Hippocampal formation (tissue), 2 donors: ENCODE data around the gene HRH1.
"Not testable (repeated sequence)": the region's sequence is repeated elsewhere in the genome, so short reads cannot be mapped to it uniquely, and the experiment has no call there.

Source experiments
- DNase-seq, 2 donors: peaks; one replicate each; lab custom pipeline; 2025; lab: John Stamatoyannopoulos, UW

Gene HRH1

DNA sequence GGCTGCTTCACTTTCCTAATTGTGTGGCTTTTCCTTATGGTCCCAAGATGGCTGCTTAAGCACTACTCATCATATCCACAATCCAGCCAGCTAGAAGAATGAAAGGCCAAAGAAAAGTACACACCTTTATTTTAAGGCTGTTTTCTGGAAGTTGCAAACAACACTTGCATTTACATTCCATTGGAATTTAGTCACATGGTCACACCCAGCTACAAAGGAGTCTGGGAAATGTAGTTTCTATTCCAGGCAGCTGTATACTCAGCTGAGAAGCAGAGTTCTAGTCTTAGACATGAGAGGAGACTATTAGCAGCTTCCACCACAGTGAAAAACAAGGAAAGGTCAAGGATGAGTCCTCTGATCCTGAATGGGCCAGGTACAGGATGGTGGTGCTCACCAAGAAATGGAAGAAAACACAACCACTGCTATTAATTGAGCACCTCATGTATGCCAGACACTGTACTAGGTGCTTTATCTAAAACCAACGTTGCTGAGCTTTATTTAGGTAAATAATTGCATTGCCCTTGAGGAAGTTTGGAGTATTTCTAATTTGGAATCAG is 89.9 kb downstream of the HRH1 start:
- no peak for DNase-seq

DNA sequence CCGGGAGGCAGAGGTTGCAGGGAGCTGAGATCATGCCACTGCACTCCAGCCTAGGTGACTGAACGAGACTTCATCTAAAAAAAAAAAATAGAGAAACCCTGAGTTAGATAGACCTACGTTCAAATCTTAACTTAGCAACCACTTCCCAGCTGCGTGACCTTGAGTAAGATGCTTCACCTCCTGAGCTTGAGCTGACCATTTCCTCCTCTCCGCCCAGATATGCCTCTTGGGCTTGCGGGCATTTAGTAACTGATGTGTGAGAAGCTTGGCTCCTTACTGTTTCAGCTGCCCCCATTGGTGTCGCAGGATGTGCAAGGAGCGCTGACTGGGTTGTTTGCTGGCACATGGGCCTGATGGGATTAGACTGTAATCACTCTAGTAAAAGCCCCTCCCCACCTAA is 91.0 kb downstream of the HRH1 start:
- no peak for DNase-seq

DNA sequence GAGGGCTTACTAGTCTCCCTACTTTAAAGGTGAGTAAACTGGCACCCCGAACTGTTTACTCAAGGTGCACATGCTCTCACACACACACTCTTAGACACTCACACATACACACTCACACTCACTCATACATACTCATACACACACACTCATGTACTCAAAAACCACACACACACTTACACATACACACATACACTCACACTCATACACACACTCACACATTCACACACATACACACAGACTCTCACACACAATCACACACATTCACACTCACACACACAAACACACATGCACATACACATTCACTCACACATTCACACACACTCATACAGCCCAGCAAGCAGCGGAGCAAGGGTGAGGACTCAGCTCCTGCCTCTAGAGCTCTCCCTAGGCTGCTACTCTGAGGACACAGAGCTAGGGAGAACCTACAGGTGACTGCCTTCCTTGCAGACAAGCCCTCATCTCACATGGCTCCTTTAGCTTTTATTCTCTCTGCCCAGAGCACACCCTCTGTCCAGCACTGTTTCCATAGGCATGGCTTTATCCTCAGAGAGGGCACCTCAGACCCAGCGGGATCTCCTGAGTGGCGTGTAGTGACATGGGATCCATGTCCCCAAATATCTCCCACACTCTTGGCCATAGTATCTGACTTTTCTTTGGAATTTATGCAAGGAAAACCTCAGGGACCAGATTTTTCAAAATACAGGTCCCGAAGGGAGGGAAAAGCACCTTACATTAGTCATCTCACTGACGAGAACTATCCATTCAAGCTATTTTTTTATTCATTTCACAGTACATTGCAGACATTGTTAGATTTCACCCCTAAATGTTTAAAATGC is 91.8 kb downstream of the HRH1 start:
- DNase-seq = no peak

DNA sequence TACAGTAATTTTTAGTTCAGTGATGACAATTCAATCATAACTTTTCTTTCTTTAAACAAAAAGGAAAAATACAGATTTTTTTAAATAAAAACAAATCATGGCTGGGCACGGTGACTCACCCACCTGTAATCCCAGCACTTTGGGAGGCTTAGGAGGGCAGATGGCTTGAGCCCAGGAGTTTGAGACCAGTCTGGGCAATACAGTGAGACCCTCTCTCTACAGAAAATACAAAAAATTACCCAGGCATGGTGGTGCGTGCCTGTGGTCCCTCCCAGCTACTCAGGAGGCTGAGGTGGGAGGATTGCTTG is 92.3 kb downstream of the HRH1 start:
- no peak for DNase-seq

DNA sequence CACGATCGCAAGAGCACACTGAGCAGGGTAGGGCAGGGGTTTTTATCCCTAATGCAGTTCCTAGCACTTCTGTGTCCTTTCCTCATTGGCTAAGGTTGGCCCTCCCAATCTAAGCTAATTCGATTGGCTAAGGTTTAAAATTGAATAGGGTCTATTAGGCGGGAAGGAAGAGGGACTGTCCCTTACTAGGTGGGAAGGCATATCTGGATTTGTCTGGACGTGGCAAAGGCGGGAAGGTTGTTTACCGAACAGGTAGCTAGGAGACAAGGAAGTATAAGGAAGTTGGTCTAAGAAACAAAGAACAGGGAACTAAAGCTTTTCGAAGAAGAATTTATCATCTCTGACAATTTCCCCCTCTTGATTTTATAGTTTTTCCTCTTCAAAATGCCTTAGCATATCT is 93.1 kb downstream of the HRH1 start:
- DNase-seq = no peak

DNA sequence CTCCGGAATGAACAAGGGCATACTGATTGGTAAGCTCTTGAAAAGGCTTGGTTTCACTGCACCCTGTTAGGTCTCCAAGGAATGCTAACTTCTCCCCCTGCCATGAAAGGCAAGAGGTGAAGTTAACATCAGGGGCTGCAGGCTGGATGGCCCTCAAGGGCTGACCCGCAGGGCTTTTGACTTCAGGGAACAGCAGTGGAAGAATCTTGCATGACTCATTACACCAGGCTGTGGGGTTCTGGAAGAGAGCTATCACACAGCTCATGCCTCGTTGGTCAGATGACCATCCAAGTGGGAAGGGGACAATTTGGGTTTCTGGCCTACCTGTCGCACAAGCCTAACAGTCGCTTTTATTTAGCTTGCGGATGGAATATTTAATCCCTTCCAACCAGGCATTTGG is 94.3 kb downstream of the HRH1 start:
- DNase-seq = no peak

DNA sequence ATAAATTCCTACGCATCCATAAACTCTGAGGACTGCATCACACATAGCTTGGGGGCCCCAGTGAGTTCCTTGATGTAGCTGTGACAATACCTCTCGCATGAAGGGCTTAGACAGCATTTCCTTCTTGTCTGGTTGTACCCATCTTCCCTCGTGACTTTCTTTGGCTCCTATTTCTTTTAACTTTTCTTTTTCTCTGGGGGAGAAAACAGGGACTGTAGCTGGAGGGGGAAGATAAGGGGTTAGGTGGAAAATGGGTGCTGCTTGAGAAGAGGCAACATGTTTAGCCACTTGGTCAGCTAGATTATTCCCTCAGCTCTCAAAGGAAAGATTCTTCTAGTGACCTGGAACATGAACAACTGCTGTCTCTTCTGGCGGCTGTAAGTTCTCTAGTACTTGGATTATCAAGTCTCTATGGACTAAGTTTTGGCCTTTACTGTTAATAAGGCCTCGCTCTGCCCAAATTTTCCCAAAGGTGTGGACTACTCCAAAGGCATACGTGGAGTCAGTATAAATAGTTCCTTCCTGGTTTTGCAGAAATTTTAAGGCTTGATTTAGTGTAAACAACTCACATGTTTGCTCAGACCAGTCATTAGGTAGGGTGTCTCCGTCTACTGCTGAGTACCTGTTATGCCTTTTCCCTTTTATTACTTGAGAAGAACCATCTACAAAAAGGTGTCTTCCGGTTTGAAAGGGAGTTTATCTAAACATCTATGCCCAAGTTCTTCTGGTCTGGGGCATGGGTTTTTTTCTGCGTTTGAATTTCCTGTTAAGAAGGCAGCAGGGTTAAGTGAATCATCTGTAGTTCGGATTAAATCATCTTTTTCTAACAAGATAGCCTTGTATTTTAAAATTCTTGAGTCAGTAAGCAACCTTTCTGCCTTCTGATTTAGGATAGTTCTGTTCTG is 96.9 kb downstream of the HRH1 start:
- DNase-seq = no peak

DNA sequence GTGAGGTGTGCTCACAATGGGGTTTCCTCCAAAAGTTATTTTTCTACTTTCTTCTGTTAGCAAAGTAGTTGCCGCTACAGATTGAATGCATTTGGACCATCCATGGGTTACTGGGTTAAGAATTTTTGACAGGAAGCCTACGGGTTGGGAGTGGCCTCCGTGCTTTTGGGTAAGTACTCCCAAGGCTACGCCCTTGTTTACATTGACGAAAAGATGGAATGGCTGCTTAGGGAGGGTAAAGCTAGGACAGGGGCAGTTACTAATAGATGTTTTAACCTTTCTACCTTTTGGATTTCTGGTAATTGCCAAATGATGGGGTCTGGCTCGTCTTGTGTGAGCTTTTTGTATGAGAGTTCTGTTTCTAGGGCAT is 97.5 kb downstream of the HRH1 start:
- DNase-seq = no peak

DNA sequence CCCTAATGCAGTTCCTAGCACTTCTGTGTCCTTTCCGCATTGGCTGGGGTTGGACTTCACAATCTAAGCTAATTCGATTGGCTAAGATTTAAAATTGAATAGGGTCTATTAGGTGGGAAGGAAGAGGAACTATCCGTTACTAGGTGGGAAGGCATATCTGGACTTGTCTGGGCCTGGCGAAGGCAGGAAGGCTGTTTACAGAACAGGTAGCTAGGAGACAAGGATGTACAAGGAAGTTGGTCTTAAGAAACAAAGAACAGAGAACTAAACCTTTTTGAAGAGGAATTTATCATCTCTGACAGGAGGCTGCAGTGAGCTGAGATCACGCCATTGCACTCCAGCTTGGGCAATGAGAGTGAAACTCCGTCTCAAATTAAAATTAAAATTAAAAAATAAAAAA is 100.6 kb downstream of the HRH1 start:
- DNase-seq = no peak

DNA sequence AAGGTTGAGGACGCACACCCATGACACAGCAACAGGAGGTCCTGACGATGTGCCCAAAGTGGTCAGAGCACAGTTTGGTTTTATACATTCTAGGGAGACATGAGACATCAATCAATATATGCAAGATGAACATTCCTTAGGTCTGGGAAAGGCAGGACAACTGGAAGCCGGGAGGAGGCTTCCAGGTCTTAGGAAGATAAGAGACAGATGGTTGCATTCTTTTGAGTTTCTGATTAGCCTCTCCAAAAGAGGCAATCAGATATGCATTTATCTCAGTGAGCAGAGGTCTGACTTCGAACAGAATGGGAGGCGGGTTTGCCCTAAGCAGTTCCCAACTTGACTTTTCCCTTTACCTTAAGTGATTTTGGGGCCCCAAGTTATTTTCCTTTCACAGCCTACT is 101.2 kb downstream of the HRH1 start:
- not testable (repeated sequence) for DNase-seq

DNA sequence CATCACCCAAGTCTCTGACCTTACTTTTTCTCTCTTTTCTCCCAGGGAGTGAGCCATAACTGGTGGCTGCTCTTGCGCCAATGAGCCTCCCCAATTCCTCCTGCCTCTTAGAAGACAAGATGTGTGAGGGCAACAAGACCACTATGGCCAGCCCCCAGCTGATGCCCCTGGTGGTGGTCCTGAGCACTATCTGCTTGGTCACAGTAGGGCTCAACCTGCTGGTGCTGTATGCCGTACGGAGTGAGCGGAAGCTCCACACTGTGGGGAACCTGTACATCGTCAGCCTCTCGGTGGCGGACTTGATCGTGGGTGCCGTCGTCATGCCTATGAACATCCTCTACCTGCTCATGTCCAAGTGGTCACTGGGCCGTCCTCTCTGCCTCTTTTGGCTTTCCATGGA is 104.7 kb downstream of the HRH1 start:
- no peak for DNase-seq

DNA sequence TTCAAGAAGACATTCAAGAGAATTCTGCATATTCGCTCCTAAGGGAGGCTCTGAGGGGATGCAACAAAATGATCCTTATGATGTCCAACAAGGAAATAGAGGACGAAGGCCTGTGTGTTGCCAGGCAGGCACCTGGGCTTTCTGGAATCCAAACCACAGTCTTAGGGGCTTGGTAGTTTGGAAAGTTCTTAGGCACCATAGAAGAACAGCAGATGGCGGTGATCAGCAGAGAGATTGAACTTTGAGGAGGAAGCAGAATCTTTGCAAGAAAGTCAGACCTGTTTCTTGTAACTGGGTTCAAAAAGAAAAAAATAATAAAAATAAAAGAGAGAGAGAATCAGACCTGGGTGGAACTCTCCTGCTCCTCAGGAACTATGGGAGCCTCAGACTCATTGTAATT is 106.2 kb downstream of the HRH1 start:
- DNase-seq = no peak

DNA sequence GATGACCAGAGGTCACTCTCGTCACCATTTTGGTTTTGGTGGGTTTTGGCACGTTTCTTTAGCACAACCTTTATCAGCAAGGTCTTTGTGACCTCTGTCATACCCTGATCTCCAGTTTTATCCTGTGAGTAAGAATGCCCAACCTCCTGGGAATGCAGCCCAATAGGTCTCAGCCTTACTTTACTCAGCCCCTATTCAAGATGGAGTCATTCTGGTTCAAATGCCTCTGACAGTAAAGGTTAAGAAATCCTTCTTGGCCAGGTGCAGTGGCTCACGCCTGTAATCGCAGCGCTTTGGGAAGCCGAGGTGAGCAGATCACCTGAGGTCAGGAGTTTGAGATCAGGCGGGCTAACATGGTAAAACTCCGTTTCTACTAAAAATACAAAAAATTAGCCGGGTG is 114.7 kb downstream of the HRH1 start:
- DNase-seq = no peak

DNA sequence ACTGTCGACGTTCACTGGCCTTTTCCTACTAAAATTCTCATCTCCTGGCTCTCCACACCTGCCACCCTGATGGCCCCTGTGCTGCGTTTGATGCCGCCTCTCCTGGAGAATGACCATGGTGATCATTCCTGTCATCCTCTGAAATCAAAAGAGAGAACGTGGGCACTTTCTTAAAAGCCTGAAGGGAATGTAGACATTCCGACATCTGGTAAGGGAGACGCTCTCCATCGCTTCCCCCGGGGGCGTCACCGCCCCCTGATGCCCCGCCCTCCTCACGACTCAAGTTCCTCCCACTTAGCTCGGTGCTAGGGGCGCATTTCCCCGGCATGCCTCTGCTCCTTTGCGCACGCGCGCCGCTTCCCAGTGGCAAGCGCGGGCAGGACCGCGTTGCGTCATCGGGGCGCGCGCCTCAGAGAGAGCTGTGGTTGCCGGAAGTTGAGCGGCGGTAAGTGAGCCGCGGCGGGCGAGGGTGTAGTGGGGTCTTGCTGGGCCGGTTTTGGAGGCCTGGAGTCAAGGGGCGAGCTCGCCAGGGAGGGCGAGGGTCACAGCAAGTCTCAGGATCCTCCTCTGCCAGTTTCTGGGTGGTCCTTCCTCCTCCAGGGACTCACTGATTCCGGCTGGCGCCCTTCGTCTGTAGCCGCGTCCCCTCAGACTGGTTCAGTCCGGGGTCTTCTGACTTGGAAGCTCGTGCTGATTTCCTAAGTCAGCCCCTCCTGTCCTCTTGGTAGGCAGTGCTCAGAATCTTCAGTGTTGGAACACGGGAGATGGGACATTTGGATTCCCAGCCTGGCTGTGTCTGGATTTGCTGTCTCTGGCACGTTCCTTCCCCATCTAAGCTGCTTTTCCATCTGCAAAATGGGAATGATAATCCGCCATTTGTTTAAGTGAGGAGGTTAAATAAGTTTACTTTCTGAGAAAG is 118.0 kb downstream of the HRH1 start, which contains the start of gene ATG7:
ATG7 (plus strand) TSS at position 412 of the 919 bp plus-strand sequence. CDS start 26,299 bp downstream, outside the sequence.
- DNase-seq = peak; percentile 90 to 92

DNA sequence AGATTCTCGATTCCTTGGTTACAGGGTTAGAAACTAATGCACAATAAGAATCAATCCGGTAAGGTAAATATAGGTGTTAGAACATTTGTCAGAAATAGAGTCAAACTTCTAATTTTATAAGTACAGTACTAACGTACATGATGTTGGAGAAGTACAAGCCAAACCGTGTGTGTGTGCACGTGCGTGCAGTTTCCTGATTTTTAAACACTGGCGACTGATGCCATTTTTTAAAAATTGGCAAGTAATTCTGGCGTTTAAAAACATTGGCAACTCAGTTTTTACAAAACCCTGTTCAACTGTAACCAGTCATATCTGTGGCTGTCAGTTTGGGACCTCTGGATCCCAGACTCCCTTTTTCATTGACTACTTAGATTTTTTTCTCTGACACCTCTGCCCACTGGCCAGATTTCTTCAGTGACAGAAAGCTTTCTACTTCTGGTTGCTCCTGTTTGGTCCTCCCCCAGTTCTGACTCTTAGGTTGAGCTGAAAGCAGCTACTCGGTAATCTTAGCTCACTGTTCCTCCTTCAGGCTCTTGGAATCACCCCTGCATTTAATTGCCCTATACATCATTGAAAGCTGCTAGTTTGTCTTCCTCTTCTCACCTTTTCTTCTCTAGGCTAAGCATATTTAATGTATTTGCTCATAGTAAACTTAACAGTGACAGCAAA is 118.7 kb downstream of the HRH1 start:
- no peak for DNase-seq

DNA sequence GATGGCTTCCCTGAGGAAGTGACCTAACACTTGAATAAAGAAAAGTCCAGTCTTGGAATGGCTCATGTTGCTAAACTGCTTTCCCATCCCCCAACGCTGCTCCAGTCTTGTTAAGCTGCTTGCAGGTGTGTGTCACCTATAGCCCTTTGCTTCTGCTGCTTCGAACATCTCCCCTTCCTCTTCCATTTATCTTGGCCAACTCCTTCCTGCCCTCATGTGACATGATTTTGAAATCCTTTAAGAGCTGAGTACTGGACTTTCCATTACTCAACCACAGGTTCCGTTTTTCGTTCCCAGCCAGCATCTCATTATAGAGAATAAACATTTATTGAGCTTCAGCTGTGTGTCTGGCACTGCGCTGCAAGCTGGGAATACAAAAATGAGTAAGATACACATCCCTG is 119.6 kb downstream of the HRH1 start:
- DNase-seq = peak in 1 of 2 donors; percentile 12

DNA sequence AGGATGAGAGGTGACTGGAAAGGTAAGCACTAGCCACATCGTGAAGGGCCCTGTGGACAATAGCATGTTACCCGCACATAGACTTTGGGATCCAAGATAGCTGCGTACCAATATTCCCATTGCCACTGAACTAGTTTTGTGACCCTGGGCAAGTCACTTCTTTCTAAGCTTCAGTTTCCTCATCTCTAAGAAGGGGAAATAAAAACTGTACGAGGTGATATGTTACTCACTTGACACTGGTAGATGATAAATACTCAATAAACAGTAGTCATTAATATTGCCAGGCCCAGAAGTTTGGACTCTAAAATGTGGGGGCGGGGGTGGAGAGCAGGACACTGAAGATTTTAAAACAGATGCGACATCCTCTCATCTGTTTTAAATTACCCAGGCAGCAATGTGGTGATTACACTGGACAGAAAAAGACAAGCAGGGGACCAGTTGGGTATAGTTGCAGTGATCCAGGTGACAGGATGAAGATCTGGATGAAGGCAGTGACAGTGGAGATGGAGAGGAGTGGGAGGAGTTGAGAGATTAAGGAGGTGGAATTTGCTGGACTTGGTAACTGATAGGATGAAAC is 120.4 kb downstream of the HRH1 start:
- DNase-seq = no peak

DNA sequence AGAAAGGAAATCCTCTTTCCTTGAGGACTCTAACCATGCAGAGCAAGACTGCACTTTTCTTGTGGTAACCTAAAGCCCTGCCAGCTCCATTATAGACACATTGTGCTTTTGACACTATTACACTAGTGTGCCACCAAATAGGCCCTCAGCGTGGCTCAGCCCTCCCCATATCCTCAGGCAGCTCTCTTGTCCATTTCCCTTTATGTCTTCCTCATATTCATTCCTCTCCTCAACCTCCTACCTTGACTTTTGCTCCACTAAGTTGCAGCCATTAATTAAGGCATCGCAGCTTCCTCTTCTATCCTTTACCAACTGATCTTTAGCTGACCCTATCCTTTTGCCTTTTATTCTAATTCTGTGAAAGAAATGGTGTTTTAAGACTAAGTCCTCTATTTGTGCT is 121.6 kb downstream of the HRH1 start:
- DNase-seq = no peak

DNA sequence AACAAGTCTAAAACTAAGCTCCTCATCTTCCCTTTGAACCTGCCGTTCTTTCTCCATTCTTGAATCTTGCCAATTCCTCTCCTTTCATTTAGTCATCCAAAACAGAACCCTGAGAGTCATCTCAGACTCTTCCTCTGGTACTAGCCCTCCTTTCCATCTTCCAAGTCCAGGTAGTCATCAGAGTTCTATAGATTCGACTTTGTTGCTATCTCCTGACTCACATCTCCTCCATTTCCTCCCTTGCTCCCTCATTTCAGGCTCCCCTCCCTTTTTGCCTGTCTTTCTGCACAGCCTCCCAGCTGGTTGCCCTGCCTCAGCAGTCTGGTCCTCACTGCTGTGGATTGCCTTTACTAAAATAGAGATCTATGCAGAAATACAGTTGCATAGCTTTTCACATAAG is 122.6 kb downstream of the HRH1 start:
- no peak for DNase-seq

DNA sequence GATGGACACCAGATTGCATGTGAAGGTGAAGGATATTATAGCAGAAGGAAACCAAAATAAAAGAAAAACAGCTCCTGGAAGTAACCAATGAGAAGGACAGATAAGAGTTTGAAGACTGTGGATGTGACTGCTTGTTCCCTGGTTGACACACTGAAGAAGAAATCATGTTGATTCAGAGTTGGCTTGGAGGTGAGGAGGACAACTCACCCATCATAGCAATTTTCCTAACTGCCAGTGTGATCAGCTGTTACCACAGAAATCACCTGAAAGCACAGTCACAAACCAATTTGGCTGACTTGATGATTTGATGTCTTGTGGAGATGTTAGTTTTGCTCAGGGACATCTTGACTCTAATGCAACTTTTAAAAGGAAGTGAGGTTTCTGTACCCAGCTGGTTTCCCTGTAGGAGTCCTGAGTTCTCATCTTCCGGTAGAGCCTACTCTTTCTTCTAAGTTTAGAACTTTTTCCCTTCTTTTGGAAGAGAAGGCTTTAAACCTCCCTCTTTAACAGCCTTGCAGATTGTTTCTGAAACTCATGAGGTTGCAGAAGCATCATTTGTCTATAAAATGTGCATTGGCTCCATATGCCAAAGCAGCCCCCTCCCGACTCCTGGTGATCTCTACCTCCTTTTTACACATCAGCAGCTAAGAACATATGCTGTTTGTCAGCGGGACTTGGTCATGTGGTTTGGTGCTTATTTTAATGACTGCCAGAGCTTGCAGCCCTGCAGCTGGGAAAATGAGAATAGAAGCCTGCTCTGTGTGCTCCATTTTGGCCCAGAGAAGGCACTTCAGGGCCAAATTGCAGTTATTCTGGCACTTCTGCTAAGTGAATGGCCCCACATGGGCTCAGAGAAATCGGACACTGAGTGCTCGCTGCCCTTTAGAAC is 128.2 kb downstream of the HRH1 start:
- peak; percentile 74 to 86 for DNase-seq
